Keratinocyte (primary cell): Measurements from ENCODE around the gene OSBPL10. TPM values are rescaled to one million over a fixed set of nuclear protein-coding genes. Genes with fewer than 3 reads are reported as not detected.
A peak's percentile ranks its signal among the peaks of the same experiment; 100 is the strongest.

Experiments used
- DNase-seq: peaks from one replicate; pipeline ENCODE4 v3.0.0-alpha.2; 2011; ENCODE audit warnings: low read depth, missing footprints, low spot score
- FAIRE-seq: peaks from 2 replicates; lab custom pipeline; 2011; peaks lifted over from hg19 to GRCh38; lab: Jason Lieb, UNC
- H2AFZ ChIP-seq: 2 replicates; pipeline ENCODE4 v1.6.0; 2012; ENCODE audit warnings: low read length, control low read depth, inconsistent platforms; ENCODE audit not compliant: control insufficient read depth
- H3K27ac ChIP-seq: 2 replicates; pipeline ENCODE4 v1.5.1; 2011; ENCODE audit warnings: low read length; ENCODE audit not compliant: control insufficient read depth, insufficient read depth
- H3K27me3 ChIP-seq: 3 replicates; pipeline ENCODE4 v1.6.0; 2011; ENCODE audit warnings: low read length; ENCODE audit not compliant: control insufficient read depth, insufficient read depth; ENCODE audit errors: extremely low read depth
- H3K36me3 ChIP-seq, 2 experiments: 2 replicates in 1 of 2; 3 replicates in 1 of 2; pipeline ENCODE4 v1.5.1; 2011; ENCODE audit warnings: low read length in 2 of 2, mild to moderate bottlenecking in 1 of 2; ENCODE audit not compliant: control insufficient read depth in 2 of 2, insufficient read depth in 2 of 2; ENCODE audit errors: extremely low read depth in 1 of 2
- H3K4me1 ChIP-seq: 3 replicates; pipeline ENCODE4 v1.5.1; 2011; ENCODE audit warnings: low read length; ENCODE audit not compliant: control insufficient read depth, insufficient read depth; ENCODE audit errors: extremely low read depth
- H3K4me2 ChIP-seq: 3 replicates; pipeline ENCODE4 v1.6.0; 2011; ENCODE audit warnings: low read depth, low read length; ENCODE audit not compliant: control insufficient read depth, insufficient read depth; ENCODE audit errors: extremely low read depth
- H3K4me3 ChIP-seq, 3 experiments: fragments of 200-600 bp in 1 of 3; sonication (generic) in 1 of 3; 2 replicates in 2 of 3; 3 replicates in 1 of 3; pipeline ENCODE4 v1.5.1; 2011 to 2016; ENCODE audit warnings: low read length in 3 of 3, mild to moderate bottlenecking in 3 of 3, control low read depth in 2 of 3, inconsistent platforms in 1 of 3, low read depth in 1 of 3, mixed read lengths in 1 of 3, mixed run types in 1 of 3, moderate library complexity in 1 of 3; ENCODE audit not compliant: control insufficient read depth in 2 of 3, insufficient read depth in 2 of 3; ENCODE audit errors: extremely low read depth in 1 of 3
- H3K79me2 ChIP-seq: 2 replicates; pipeline ENCODE4 v1.6.0; 2012; ENCODE audit warnings: low read length; ENCODE audit not compliant: control insufficient read depth, insufficient read depth
- H3K9ac ChIP-seq: 3 replicates; pipeline ENCODE4 v1.6.0; 2011; ENCODE audit warnings: low read length; ENCODE audit not compliant: control insufficient read depth, insufficient read depth; ENCODE audit errors: extremely low read depth
- H3K9me1 ChIP-seq: 3 replicates; pipeline ENCODE4 v1.6.0; 2011; ENCODE audit warnings: low read length; ENCODE audit not compliant: control insufficient read depth, insufficient read depth; ENCODE audit errors: extremely low read depth
- H3K9me3 ChIP-seq: 2 replicates; pipeline ENCODE4 v1.5.1; 2012; ENCODE audit warnings: low read depth, low read length; ENCODE audit not compliant: control insufficient read depth
- H4K20me1 ChIP-seq: 3 replicates; pipeline ENCODE4 v1.6.0; 2011; ENCODE audit warnings: low read length; ENCODE audit not compliant: control insufficient read depth, insufficient read depth; ENCODE audit errors: extremely low read depth
- CTCF ChIP-seq, 3 experiments: IDR thresholded peaks in 1 of 3; conservative IDR thresholded peaks in 1 of 3; optimal IDR thresholded peaks in 1 of 3; 2 replicates in 2 of 3; 3 replicates in 1 of 3; pipeline versions ENCODE3 to v1.5.1; 2011; ENCODE audit warnings: low read length in 3 of 3, mild to moderate bottlenecking in 3 of 3, moderate library complexity in 2 of 3, control low read depth in 1 of 3, inconsistent platforms in 1 of 3; ENCODE audit not compliant: insufficient read depth in 2 of 3; ENCODE audit errors: extremely low read depth in 1 of 3
- EZH2 ChIP-seq: IDR thresholded peaks from one replicate; pipeline ENCODE4 v1.6.1; 2012; ENCODE audit warnings: inconsistent platforms, mild to moderate bottlenecking, low read length, moderate library complexity
- dilution Hi-C: fragments of 300-500 bp; cut with MboI; formaldehyde crosslinking; loops from one replicate; pipeline ENCODE4 v1.7.0; 2020; ENCODE audit warnings: low sequenced_read_pairs; ENCODE audit not compliant: extremely low pct_ligation_motif_present
- polyA plus RNA-seq, 5 experiments: library from polyadenylated mRNA; depleted of rRNA in 3 of 5; stranded (reverse) in 3 of 5; stranded (forward) in 1 of 5; unstranded in 1 of 5; fragments of >200 nt; gene quantifications; 1 replicate in 1 of 5; 2 replicates in 3 of 5; 3 replicates in 1 of 5; pipeline versions ENCODE4 v1.2.1 to v1.2.3, GENCODE V29; 2011 to 2012; ENCODE audit warnings: missing spikeins in 2 of 5, low read depth in 1 of 5, low replicate concordance in 1 of 5

OSBPL10 gene
- polyA plus RNA-seq, 1 donor (not counting 4 experiments of a cell fraction or from before 2014, with no cell fraction given): 50.1 TPM

GRCh38 chr3:32004113-32004765, 23.2 kb upstream of the OSBPL10 start:
- H3K9me3 ChIP-seq: no peaks in the 10 kb centered on the region
- peaks cover 0 to 2% of the 10 kb centered on the region in 2 experiments for H3K36me3 ChIP-seq
- no peak overlapping the region for H3K4me2 ChIP-seq
- no peaks in the 10 kb centered on the region for H4K20me1 ChIP-seq
- TF ChIP-seq CTCF (optimal IDR thresholded peaks at IDR 0.05 in 1 of 3, IDR thresholded peaks at IDR 0.05 in 1 of 3, conservative IDR thresholded peaks at IDR 0.05 in 1 of 3; ENCODE audit: extremely low read depth in 1 of 3, insufficient read depth in 2 of 3, low read length in 3 of 3) (peak; percentile 23 to 39 (median 33)), EZH2 (no peak)
- no peak overlapping the region for H3K4me3 ChIP-seq
- no peak for FAIRE-seq
- dilution Hi-C loops: loop anchor here (25.0 kb wide), 1 partner anchor 133 kb away; no protein-coding TSS in a partner anchor
- no peak overlapping the region for H3K27ac ChIP-seq
- no peak overlapping the region for H2AFZ ChIP-seq
- no peak overlapping the region for H3K9ac ChIP-seq
- no peak for DNase-seq
- H3K27me3 ChIP-seq: no peaks in the 10 kb centered on the region
- H3K4me1 ChIP-seq: no peaks in the 10 kb centered on the region
- H3K9me1 ChIP-seq: no peaks in the 10 kb centered on the region
- H3K79me2 ChIP-seq: no peaks in the 10 kb centered on the region

- no peaks in the 10 kb centered on the region for H4K20me1 ChIP-seq
- FAIRE-seq (no peak), DNase-seq (no peak)
- no peaks in the 10 kb centered on the region for H3K9me3 ChIP-seq
- H2AFZ ChIP-seq: no peak overlapping the region
- no peaks in the 10 kb centered on the region for H3K27me3 ChIP-seq
- H3K4me2 ChIP-seq: no peak overlapping the region
- H3K79me2 ChIP-seq: no peaks in the 10 kb centered on the region
- dilution Hi-C loops: loop anchor here (25.0 kb wide), 1 partner anchor 134 kb away; no protein-coding TSS in a partner anchor
- no peak overlapping the region for H3K27ac ChIP-seq
- no peak overlapping the region for H3K9ac ChIP-seq
- no peaks in the 10 kb centered on the region for H3K9me1 ChIP-seq
- peaks cover 0 to 2% of the 10 kb centered on the region in 2 experiments for H3K36me3 ChIP-seq
- no peaks in the 10 kb centered on the region for H3K4me1 ChIP-seq
- TF ChIP-seq CTCF (optimal IDR thresholded peaks at IDR 0.05 in 1 of 3, IDR thresholded peaks at IDR 0.05 in 1 of 3, conservative IDR thresholded peaks at IDR 0.05 in 1 of 3; ENCODE audit: extremely low read depth in 1 of 3, insufficient read depth in 2 of 3, low read length in 3 of 3): no peak
- no peak for TF ChIP-seq EZH2
- H3K4me3 ChIP-seq: no peak overlapping the region
Observed at GRCh38 chr3:32003380-32003779, 22.3 kb upstream of the OSBPL10 start.
